ENCODE results near the gene ANO8. TPM values are rescaled to one million over a fixed set of nuclear protein-coding genes. Genes with fewer than 3 reads are reported as not detected.

The ANO8 gene
- total and polyA plus RNA-seq, 2 donors (not counting 3 experiments of a cell fraction or from before 2014, with no cell fraction given): 3.5 to 6.8 TPM

DNA sequence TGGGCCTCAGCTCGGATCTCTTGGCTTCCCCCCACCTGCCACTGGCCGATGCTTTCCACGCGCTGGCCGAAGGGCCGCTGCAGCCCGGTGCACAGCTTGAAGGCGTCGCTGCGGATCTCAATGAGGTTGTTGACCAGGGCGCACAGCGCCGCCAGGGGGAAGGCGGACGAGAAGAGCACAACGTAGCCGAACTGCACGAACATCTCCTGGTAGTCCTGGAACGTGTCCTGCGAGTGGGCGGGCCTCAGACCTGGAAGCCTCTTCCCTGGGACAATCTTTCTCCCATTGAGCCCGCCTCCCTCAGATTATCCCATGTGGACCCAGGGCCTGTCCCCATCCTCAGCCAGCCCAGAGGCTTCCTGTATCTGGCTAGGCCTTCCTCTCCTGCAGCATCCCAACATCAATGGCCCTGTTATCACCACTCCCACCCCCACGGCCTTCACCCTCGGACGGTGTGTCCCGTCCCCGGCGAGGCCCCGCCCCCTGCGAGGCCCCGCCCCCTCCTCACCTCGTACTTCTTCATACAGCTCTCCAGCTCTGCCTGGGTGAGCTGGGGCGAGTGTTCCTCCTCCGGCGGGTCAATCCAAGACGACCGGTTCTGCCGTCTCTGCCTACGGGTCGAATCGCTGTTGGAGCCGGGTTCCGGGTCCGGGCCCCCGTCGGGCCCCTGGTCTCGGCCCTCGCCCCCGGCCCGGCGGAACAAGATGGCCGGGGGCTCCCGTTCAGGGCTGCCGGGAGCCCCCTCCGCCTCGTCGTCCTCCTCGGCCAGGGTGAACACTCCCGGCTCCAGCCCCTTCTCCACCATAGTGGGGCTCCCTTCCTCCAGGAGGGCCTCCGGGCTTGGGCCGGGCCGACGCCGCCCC lies 6.8 kb downstream of the ANO8 start:
- Histone ChIP-seq H3K9me1 (replicated peaks; ENCODE audit: control insufficient read depth, extremely low read depth, insufficient read depth, low read length) (no peaks in the 10 kb centered on the region), H3K4me2 (ENCODE audit: insufficient read depth, low read length) (peak overlapping the region; percentile 44), H3K9me3 (replicated peaks; ENCODE audit: control insufficient read depth, insufficient read depth, low read length) (no peaks in the 10 kb centered on the region), H3K9ac (replicated peaks; ENCODE audit: extremely low read depth, insufficient read depth, low read length) (no peak overlapping the region), H3K27me3 (ENCODE audit: control insufficient read depth in 2 of 2, insufficient read depth in 2 of 2, low read length in 2 of 2) (peaks cover 4 to 19% of the 10 kb centered on the region in 2 experiments), H3K36me3 (ENCODE audit: control insufficient read depth in 2 of 2, extremely low read depth in 1 of 2, insufficient read depth in 2 of 2, low read length in 2 of 2) (no peaks in the 10 kb centered on the region), H3K79me2 (ENCODE audit: control insufficient read depth, insufficient read depth, low read length) (no peaks in the 10 kb centered on the region), H3K4me1 (ENCODE audit: control insufficient read depth, extremely low read depth, insufficient read depth, low read length) (peaks cover 10% of the 10 kb centered on the region), H3K4me3 (replicated peaks in 1 of 3; ENCODE audit: insufficient read depth in 1 of 3, low read depth in 1 of 3, low read length in 3 of 3) (peak overlapping the region; percentile 15 to 24 (median 18)), H3K27ac (ENCODE audit: insufficient read depth, low read depth, low read length) (no peak overlapping the region), H2AFZ (ENCODE audit: low read depth, low read length) (peak overlapping the region; percentile 47), H4K20me1 (replicated peaks; ENCODE audit: control insufficient read depth, extremely low read depth, insufficient read depth, low read length) (no peaks in the 10 kb centered on the region)
- dilution Hi-C loops (cut with MboI; ENCODE audit: extremely low pct_ligation_motif_present, low sequenced_read_pairs): no loop called here
- POLR2A ChIA-PET: interaction anchor here (0.6 kb wide), 1 partner anchor 19 kb away, joined by 9 read pairs; the partner anchor contains the start of gene DDA1
- CTCF ChIA-PET: interaction anchor here (0.5 to 2.5 kb wide), 10 partner anchors 11 to 109 kb away, joined by 3 to 16 read pairs (median 4); partner anchors contain the start of genes DDA1 and MRPL34
- peak; percentile 52 for DNase-seq (ENCODE audit: low read depth, low spot score)
- FAIRE-seq: peak; percentile 79
- intact Hi-C loops (cut with micrococcal nuclease): no loop called here
- TF ChIP-seq, protein P1, sequence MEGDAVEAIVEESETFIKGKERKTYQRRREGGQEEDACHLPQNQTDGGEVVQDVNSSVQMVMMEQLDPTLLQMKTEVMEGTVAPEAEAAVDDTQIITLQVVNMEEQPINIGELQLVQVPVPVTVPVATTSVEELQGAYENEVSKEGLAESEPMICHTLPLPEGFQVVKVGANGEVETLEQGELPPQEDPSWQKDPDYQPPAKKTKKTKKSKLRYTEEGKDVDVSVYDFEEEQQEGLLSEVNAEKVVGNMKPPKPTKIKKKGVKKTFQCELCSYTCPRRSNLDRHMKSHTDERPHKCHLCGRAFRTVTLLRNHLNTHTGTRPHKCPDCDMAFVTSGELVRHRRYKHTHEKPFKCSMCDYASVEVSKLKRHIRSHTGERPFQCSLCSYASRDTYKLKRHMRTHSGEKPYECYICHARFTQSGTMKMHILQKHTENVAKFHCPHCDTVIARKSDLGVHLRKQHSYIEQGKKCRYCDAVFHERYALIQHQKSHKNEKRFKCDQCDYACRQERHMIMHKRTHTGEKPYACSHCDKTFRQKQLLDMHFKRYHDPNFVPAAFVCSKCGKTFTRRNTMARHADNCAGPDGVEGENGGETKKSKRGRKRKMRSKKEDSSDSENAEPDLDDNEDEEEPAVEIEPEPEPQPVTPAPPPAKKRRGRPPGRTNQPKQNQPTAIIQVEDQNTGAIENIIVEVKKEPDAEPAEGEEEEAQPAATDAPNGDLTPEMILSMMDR (IDR thresholded peaks at IDR 0.05; ENCODE audit: extremely low read depth in 1 of 2, insufficient read depth in 1 of 2, low read depth in 1 of 2, low read length in 2 of 2): peak; percentile 48 to 61
- no peak for TF ChIP-seq POLR2AphosphoS5 (IDR thresholded peaks at IDR 0.05; ENCODE audit: insufficient read depth, low read depth, low read length)
- no TSS peak for BruUV-seq (replicated peaks)

Data from endothelial cell of umbilical vein (primary cell).